Suprapubic skin (tissue), 4 donors: ENCODE data around the gene CCR9.

ENCODE experiments used
- EP300 ChIP-seq: sonication (generic); formaldehyde crosslinking; IDR thresholded peaks from one replicate; pipeline ENCODE4 v1.6.1; 2017; ENCODE audit warnings: antibody characterized with exemption
- POLR2A ChIP-seq, 2 donors: fragments of 450-650 bp; IDR thresholded peaks; one replicate each; pipeline ENCODE4 v1.6.1; 2017; ENCODE audit warnings: antibody characterized with exemption in 2 of 2, mild to moderate bottlenecking in 2 of 2, moderate library complexity in 2 of 2
- POLR2AphosphoS5 ChIP-seq, 3 donors: sonication (generic); formaldehyde crosslinking; IDR thresholded peaks; one replicate each; pipeline ENCODE4 v1.6.1; 2017; ENCODE audit warnings: antibody characterized with exemption in 3 of 3
- TF ChIP-seq, protein P1 (sequence below), 2 donors: fragments of 200-600 bp in 1 of 2; fragments of 450-650 bp in 1 of 2; sonication (generic) in 1 of 2; IDR thresholded peaks; one replicate each; pipeline ENCODE4 v1.5.1; 2016 to 2019; ENCODE audit warnings: antibody characterized with exemption in 2 of 2, mild to moderate bottlenecking in 1 of 2, moderate library complexity in 1 of 2

DNA sequence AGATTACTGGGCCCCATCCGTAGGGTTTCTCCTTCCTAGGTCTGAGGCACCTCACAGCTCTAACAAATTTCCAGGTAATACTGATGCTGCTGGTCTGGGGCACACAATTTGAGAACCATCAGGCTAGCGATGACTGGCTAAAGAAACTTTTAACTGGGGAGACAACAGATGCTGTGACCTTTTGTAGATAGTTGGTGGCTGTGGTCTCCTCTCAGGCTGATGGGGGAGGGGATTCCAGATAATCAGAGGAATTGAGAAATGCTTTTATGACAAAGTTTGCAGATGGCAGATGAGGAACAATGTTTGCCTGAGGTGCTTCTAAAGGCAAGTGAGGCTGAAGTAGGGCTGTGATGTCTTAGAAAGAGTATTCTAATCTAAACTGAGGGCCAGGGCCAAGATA, 13.8 kb upstream of the CCR9 start:
- TF ChIP-seq, protein P1, sequence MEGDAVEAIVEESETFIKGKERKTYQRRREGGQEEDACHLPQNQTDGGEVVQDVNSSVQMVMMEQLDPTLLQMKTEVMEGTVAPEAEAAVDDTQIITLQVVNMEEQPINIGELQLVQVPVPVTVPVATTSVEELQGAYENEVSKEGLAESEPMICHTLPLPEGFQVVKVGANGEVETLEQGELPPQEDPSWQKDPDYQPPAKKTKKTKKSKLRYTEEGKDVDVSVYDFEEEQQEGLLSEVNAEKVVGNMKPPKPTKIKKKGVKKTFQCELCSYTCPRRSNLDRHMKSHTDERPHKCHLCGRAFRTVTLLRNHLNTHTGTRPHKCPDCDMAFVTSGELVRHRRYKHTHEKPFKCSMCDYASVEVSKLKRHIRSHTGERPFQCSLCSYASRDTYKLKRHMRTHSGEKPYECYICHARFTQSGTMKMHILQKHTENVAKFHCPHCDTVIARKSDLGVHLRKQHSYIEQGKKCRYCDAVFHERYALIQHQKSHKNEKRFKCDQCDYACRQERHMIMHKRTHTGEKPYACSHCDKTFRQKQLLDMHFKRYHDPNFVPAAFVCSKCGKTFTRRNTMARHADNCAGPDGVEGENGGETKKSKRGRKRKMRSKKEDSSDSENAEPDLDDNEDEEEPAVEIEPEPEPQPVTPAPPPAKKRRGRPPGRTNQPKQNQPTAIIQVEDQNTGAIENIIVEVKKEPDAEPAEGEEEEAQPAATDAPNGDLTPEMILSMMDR (IDR thresholded peaks at IDR 0.05), result no peak
- TF ChIP-seq POLR2AphosphoS5 (IDR thresholded peaks at IDR 0.05) (no peak), POLR2A (IDR thresholded peaks at IDR 0.05) (no peak), EP300 (no peak)
